Astrocyte of the cerebellum (primary cell): ENCODE measurements around the gene TMTC2.

Source experiments
- DNase-seq: peaks from one replicate; pipeline ENCODE4 v3.0.0-alpha.2; 2011; ENCODE audit warnings: low read depth
- H3K4me3 ChIP-seq: 2 replicates; pipeline ENCODE4 v1.5.1; 2011; ENCODE audit warnings: mild to moderate bottlenecking, low read depth, low read length, moderate library complexity
- CTCF ChIP-seq: IDR thresholded peaks from 2 replicates; pipeline ENCODE4 v1.5.1; 2012; ENCODE audit warnings: low read length, low read depth, moderate library complexity, mild to moderate bottlenecking; ENCODE audit errors: missing control alignments
- in situ Hi-C: cut with HindIII; loops from 2 replicates; pipeline ENCODE4 v1.10.0; 2017; ENCODE audit warnings: low sequenced_read_pairs

TMTC2 gene

GRCh38 chr12:82774666-82775065, 88.0 kb downstream of the TMTC2 start:
- H3K4me3 ChIP-seq: no peak overlapping the region
- no peak for DNase-seq
- in situ Hi-C loops: no loop called here
- no peak for TF ChIP-seq CTCF

- DNase-seq: no peak
- H3K4me3 ChIP-seq: no peak overlapping the region
- in situ Hi-C loops: no loop called here
- TF ChIP-seq CTCF: no peak
These were observed 93.8 kb downstream of the TMTC2 start for GRCh38 chr12:82780517-82780916.

- H3K4me3 ChIP-seq: no peak overlapping the region
- peak; percentile 28 for DNase-seq
- TF ChIP-seq CTCF: no peak
- in situ Hi-C loops: no loop called here
These were observed 94.7 kb downstream of the TMTC2 start for GRCh38 chr12:82781309-82781997.

GRCh38 chr12:82783435-82783834, 96.7 kb downstream of the TMTC2 start:
- H3K4me3 ChIP-seq: no peak overlapping the region
- DNase-seq: no peak
- no peak for TF ChIP-seq CTCF
- in situ Hi-C loops: no loop called here

- H3K4me3 ChIP-seq: no peak overlapping the region
- no peak for TF ChIP-seq CTCF
- in situ Hi-C loops: no loop called here
- no peak for DNase-seq
These were observed 100.3 kb downstream of the TMTC2 start for GRCh38 chr12:82787016-82787415.

GRCh38 chr12:82788594-82788993, 101.9 kb downstream of the TMTC2 start:
- no peak for DNase-seq
- no peak overlapping the region for H3K4me3 ChIP-seq
- in situ Hi-C loops: no loop called here
- no peak for TF ChIP-seq CTCF
